NOMO-1 treated with DMSO at 0.1 percent for 48 hours (cell line): ENCODE measurements around the gene CHRNE.
"Not testable (repeated sequence)": the region's sequence is repeated elsewhere in the genome, so short reads cannot be mapped to it uniquely, and the experiment has no call there.

Source experiments
- DNase-seq: peaks from one replicate; lab custom pipeline; 2025; ENCODE audit not compliant: unreplicated experiment; lab: John Stamatoyannopoulos, UW

CHRNE gene

GRCh38 chr17:4939796-4940554 is 37.1 kb upstream of the CHRNE start, which contains the start of the genes RNF167 and SLC25A11:
TSS of gene RNF167 (plus strand) at chr17:4940268. CDS start at chr17:4940910, 642 bp downstream.
TSS of gene SLC25A11 (minus strand) at chr17:4940046. CDS start at chr17:4939910, 136 bp downstream.
- peak; percentile 100 for DNase-seq

GRCh38 chr17:4939546-4939795 is 36.6 kb upstream of the CHRNE start:
- DNase-seq: no peak

GRCh38 chr17:4938688-4939545 is 36.0 kb upstream of the CHRNE start:
- DNase-seq: peak; percentile 20

GRCh38 chr17:4938069-4938491 is 35.2 kb upstream of the CHRNE start:
- no peak for DNase-seq

- DNase-seq: no peak
Measured at GRCh38 chr17:4937553-4937952, 34.7 kb upstream of the CHRNE start.

- no peak for DNase-seq
Measured at GRCh38 chr17:4936436-4936835, 33.5 kb upstream of the CHRNE start.

- no peak for DNase-seq
Measured at GRCh38 chr17:4935650-4936049, 32.8 kb upstream of the CHRNE start.

- DNase-seq: peak; percentile 55
Measured at GRCh38 chr17:4934173-4934979, 31.5 kb upstream of the CHRNE start.

GRCh38 chr17:4933646-4934045 is 30.7 kb upstream of the CHRNE start:
- DNase-seq: no peak

- no peak for DNase-seq
Measured at GRCh38 chr17:4932756-4933155, 29.9 kb upstream of the CHRNE start.

GRCh38 chr17:4931963-4932362 is 29.1 kb upstream of the CHRNE start, which contains the start of gene GP1BA:
TSS of gene GP1BA (plus strand) at chr17:4932277. CDS start at chr17:4932605, 328 bp downstream.
- no peak for DNase-seq

- no peak for DNase-seq
Measured at GRCh38 chr17:4928881-4929280, 26.0 kb upstream of the CHRNE start.

- DNase-seq: not testable (repeated sequence)
Measured at GRCh38 chr17:4926577-4927335, 23.9 kb upstream of the CHRNE start.

- DNase-seq: no peak
Measured at GRCh38 chr17:4921320-4921719, 18.4 kb upstream of the CHRNE start.

- peak; percentile 78 for DNase-seq
Measured at GRCh38 chr17:4920351-4921048, 17.6 kb upstream of the CHRNE start.

- DNase-seq: no peak
Measured at GRCh38 chr17:4919511-4920047, 16.7 kb upstream of the CHRNE start.

GRCh38 chr17:4914551-4914950 is 11.7 kb upstream of the CHRNE start:
- not testable (repeated sequence) for DNase-seq

GRCh38 chr17:4913994-4914393 is 11.1 kb upstream of the CHRNE start:
- no peak for DNase-seq

- DNase-seq: peak; percentile 89
Measured at GRCh38 chr17:4908711-4909496, 6.0 kb upstream of the CHRNE start.
